Measurements from ENCODE around the gene CAMSAP3. TPM values are rescaled to one million over a fixed set of nuclear protein-coding genes. Genes with fewer than 3 reads are reported as not detected.

Gene CAMSAP3
- total RNA-seq, 4 donors from 2014 or later: 0.15 to 0.16 TPM; not detected in 2

GRCh38 chr19:7636317-7636690, 40.6 kb downstream of the CAMSAP3 start:
- Histone ChIP-seq H3K36me3 (no peaks in the 10 kb centered on the region), H3K9me3 (no peaks in the 10 kb centered on the region), H3K27ac (no peak overlapping the region), H3K4me3 (peak overlapping the region in 1 of 4 donors; percentile 33), H3K27me3 (peaks cover 30 to 42% (median 32%) of the 10 kb centered on the region in 3 donors), H3K4me1 (peaks cover 0 to 3% of the 10 kb centered on the region in 2 donors)
- in situ Hi-C loops (cut with MboI; ENCODE audit: low sequenced_read_pairs in 4 of 4): no loop called here
- ATAC-seq: no peak
- intact Hi-C loops (cut with DNase I; ENCODE audit: low total_unique reads): no loop called here
- TF ChIP-seq CTCF (IDR thresholded peaks at IDR 0.05 in 4 of 5, conservative IDR thresholded peaks at IDR 0.05 in 1 of 5) (no peak), POLR2A (IDR thresholded peaks at IDR 0.05) (no peak)
- DNase-seq: no peak

GRCh38 chr19:7636691-7637373, 41.2 kb downstream of the CAMSAP3 start, which contains the start of gene STXBP2:
STXBP2 (plus strand) TSS chr19:7637110; CDS start chr19:7637150, 40 bp downstream.
- Histone ChIP-seq H3K27me3 (peaks cover 30 to 42% (median 32%) of the 10 kb centered on the region in 3 donors), H3K36me3 (no peaks in the 10 kb centered on the region), H3K4me3 (peak within 1 kb of the TSS in 2 of 4 donors; percentile 6 to 33), H3K27ac (no peak within 1 kb of the TSS), H3K4me1 (peaks cover 0 to 3% of the 10 kb centered on the region in 2 donors), H3K9me3 (no peaks in the 10 kb centered on the region)
- TF ChIP-seq POLR2A (IDR thresholded peaks at IDR 0.05) (no peak), CTCF (IDR thresholded peaks at IDR 0.05 in 4 of 5, conservative IDR thresholded peaks at IDR 0.05 in 1 of 5) (no peak)
- in situ Hi-C loops (cut with MboI; ENCODE audit: low sequenced_read_pairs in 4 of 4) (no loop called here), intact Hi-C loops (cut with DNase I; ENCODE audit: low total_unique reads) (no loop called here)
- no peak for ATAC-seq
- DNase-seq: peak in 1 of 2 donors; percentile 6

- Histone ChIP-seq H3K27me3 (peaks cover 30 to 42% (median 32%) of the 10 kb centered on the region in 3 donors), H3K4me3 (peak overlapping the region in 2 of 4 donors; percentile 6 to 33), H3K4me1 (peaks cover 0 to 3% of the 10 kb centered on the region in 2 donors), H3K36me3 (no peaks in the 10 kb centered on the region), H3K9me3 (no peaks in the 10 kb centered on the region), H3K27ac (no peak overlapping the region)
- ATAC-seq: no peak
- intact Hi-C loops (cut with DNase I; ENCODE audit: low total_unique reads): no loop called here
- TF ChIP-seq CTCF (IDR thresholded peaks at IDR 0.05 in 4 of 5, conservative IDR thresholded peaks at IDR 0.05 in 1 of 5) (no peak), POLR2A (IDR thresholded peaks at IDR 0.05) (no peak)
- in situ Hi-C loops (cut with MboI; ENCODE audit: low sequenced_read_pairs in 4 of 4): no loop called here
- DNase-seq: no peak
These were observed 42.0 kb downstream of the CAMSAP3 start for GRCh38 chr19:7637374-7638256.

- H3K4me3 ChIP-seq: no peak overlapping the region
- no peak for DNase-seq
- H3K9me3 ChIP-seq: no peaks in the 10 kb centered on the region
- intact Hi-C loops (cut with DNase I; ENCODE audit: low total_unique reads) (no loop called here), in situ Hi-C loops (cut with MboI; ENCODE audit: low sequenced_read_pairs in 4 of 4) (no loop called here)
- TF ChIP-seq POLR2A (IDR thresholded peaks at IDR 0.05): no peak
- TF ChIP-seq CTCF (IDR thresholded peaks at IDR 0.05 in 4 of 5, conservative IDR thresholded peaks at IDR 0.05 in 1 of 5): no peak
- peaks cover 30 to 42% (median 32%) of the 10 kb centered on the region in 3 donors for H3K27me3 ChIP-seq
- no peak overlapping the region for H3K27ac ChIP-seq
- no peaks in the 10 kb centered on the region for H3K36me3 ChIP-seq
- no peak for ATAC-seq
- H3K4me1 ChIP-seq: peaks cover 0 to 3% of the 10 kb centered on the region in 2 donors
These were observed 43.3 kb downstream of the CAMSAP3 start for GRCh38 chr19:7638802-7639465.

Measured in gastrocnemius medialis (tissue), 4 donors.